ENCODE data around the gene LAMTOR1.
A peak's percentile ranks its signal among the peaks of the same experiment; 100 is the strongest.

The LAMTOR1 gene

DNA sequence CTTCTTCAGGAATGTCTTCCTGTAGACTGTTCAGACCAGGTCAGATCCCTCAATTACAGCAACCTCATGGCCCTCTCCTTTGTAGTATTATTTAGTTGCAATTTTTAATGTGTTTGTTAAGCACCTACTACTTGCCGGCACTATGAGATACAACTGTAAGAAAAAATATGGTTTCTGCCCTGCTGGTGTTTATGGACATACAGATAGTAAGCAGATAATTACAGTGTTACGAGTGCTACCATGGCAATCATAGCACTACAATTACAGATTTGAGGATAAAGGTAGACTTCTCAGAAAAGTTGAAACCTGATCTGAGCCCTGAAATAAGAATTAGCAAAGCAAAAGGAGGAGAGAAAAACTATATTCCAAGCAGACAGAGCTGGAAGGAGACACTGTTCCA is 19.7 kb downstream of the LAMTOR1 start:
- no peaks in the 10 kb centered on the region for H3K27me3 Mint-ChIP-seq (ENCODE audit: low read depth)
- peaks cover 9% of the 10 kb centered on the region for H3K36me3 Mint-ChIP-seq (ENCODE audit: low read depth)
- H3K27ac Mint-ChIP-seq = peak overlapping the region in 2 of 3 experiments; percentile 23 to 31
- TF ChIP-seq, protein P1, sequence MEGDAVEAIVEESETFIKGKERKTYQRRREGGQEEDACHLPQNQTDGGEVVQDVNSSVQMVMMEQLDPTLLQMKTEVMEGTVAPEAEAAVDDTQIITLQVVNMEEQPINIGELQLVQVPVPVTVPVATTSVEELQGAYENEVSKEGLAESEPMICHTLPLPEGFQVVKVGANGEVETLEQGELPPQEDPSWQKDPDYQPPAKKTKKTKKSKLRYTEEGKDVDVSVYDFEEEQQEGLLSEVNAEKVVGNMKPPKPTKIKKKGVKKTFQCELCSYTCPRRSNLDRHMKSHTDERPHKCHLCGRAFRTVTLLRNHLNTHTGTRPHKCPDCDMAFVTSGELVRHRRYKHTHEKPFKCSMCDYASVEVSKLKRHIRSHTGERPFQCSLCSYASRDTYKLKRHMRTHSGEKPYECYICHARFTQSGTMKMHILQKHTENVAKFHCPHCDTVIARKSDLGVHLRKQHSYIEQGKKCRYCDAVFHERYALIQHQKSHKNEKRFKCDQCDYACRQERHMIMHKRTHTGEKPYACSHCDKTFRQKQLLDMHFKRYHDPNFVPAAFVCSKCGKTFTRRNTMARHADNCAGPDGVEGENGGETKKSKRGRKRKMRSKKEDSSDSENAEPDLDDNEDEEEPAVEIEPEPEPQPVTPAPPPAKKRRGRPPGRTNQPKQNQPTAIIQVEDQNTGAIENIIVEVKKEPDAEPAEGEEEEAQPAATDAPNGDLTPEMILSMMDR (IDR thresholded peaks at IDR 0.05; ENCODE audit: unreplicated experiment in 3 of 3) = no peak
- H3K4me3 Mint-ChIP-seq = peak overlapping the region in 2 of 3 experiments; percentile 27 to 36
- H3K9me3 Mint-ChIP-seq = no peaks in the 10 kb centered on the region
- peaks cover 27% of the 10 kb centered on the region for H3K4me1 Mint-ChIP-seq

DNA sequence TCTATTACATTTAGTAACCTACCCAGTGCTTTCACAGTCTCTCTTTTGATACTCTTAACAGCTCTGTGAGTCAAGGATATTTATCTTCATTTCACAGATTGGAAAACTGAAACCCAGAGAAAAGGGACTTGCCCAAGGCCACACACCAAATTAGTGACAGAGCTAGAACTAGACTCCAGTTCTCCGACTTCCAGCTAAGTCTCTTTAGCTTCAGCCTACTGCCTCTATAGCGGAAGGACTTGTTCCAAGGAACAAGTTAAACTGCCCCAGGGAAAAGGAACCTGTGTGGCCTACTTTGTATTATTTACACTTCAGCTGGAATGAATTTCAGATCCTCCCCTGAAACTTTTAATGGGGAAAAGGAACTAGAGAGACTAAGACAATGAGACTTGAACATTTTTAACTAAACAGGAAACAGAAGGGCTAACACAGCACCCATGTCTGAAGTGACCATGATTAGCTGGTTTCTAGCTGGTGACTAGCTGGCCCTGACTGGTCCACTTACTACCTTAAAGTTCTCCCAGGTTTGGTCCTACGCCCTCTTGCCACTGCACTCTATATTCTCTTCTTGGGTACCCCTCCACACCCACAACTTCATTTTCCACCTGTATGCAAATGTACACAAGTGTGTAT is 21.2 kb downstream of the LAMTOR1 start:
- no peaks in the 10 kb centered on the region for H3K27me3 Mint-ChIP-seq (ENCODE audit: low read depth)
- TF ChIP-seq, protein P1 (IDR thresholded peaks at IDR 0.05; ENCODE audit: unreplicated experiment in 3 of 3) = no peak
- H3K4me3 Mint-ChIP-seq = peak overlapping the region; percentile 77 to 95 (median 77)
- H3K9me3 Mint-ChIP-seq = no peaks in the 10 kb centered on the region
- H3K4me1 Mint-ChIP-seq = peaks cover 33% of the 10 kb centered on the region
- peaks cover 4% of the 10 kb centered on the region for H3K36me3 Mint-ChIP-seq (ENCODE audit: low read depth)
- H3K27ac Mint-ChIP-seq = peak overlapping the region; percentile 88 to 95 (median 93)

DNA sequence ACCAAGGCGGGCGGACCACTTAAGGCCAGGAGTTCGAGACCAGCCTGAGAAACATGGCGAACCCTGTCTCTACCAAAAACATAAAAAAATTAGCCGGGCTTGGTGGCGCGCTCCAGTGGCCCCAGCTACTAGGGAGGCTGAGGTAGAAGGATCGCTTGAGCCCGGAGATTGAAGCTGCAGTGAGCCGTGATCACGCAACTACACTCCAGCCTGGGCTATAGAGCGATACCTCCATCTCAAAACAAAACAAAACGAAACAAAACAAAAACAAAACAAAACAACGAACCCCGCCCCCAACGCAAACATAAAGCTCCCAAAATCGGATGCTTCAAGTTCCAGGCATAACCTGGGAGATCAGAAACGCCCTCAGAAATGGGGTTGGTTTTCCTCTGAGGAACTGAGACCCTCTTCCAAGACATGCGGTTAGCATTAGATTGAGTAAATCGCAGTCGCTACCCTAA is 21.9 kb downstream of the LAMTOR1 start:
- H3K4me3 Mint-ChIP-seq = peak overlapping the region; percentile 87 to 95 (median 93)
- peak overlapping the region; percentile 93 to 98 (median 95) for H3K27ac Mint-ChIP-seq

DNA sequence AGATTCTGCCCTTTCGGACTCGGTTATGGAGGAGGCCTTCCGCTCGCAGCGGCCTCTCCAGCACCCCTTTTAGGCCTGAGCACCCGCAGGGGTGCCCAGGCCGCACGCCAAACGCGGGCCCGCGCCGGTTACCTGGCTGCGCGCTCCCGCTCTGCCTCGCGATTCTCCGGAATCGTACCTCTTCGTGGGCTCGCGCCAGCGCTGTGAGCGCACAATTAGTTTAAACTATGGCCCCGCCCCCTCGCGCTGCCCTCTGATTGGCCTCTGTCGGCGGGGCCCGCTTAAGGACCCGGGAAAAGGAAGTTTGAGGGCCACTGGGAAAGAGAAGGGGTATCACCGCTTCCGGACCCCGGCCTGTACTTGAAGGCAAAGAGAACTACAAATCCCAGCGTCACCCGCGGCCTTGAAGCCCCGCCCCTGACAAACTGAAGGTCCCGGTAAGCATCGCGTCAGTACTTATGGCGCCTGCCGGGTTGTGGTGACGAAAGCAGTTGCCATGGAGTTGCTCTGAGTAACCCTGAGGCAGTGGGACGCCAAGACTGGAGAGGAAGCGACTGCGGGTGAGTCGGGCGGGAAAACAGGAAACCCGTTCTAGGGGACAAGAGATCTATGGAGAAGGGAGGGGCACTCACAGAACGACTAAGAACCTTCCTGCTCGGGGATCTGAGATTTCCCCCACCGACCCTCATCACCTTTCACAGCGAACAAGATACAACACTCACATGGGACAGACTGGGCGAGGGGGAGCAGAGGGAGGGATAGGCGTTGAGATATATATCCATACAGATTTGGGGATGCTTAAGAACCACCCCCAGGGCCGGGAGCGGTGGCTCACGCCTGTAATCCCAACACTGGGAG is 22.5 kb downstream of the LAMTOR1 start, which contains the start of the genes LRRC51 and NUMA1:
TSS of gene LRRC51 (plus strand) at position 525 of the 858 bp plus-strand sequence. CDS start 8,234 bp downstream, outside the sequence.
TSS of gene NUMA1 (minus strand) at position 217 of the 858 bp plus-strand sequence. CDS start 44,599 bp downstream, outside the sequence.
- no peaks in the 10 kb centered on the region for H3K9me3 Mint-ChIP-seq
- H3K36me3 Mint-ChIP-seq (ENCODE audit: low read depth) = peaks cover 4% of the 10 kb centered on the region
- H3K27me3 Mint-ChIP-seq (ENCODE audit: low read depth) = no peaks in the 10 kb centered on the region
- TF ChIP-seq, protein P1 (IDR thresholded peaks at IDR 0.05; ENCODE audit: unreplicated experiment in 3 of 3) = no peak
- H3K4me1 Mint-ChIP-seq = peaks cover 27% of the 10 kb centered on the region
- H3K4me3 Mint-ChIP-seq = peak within 1 kb of the TSS; percentile 87 to 95 (median 93)
- peak within 1 kb of the TSS; percentile 93 to 98 (median 95) for H3K27ac Mint-ChIP-seq

More for the DNA sequence above, 21.9 kb downstream of the LAMTOR1 start:
- Mint-ChIP-seq H3K36me3 (ENCODE audit: low read depth) (peaks cover 4% of the 10 kb centered on the region), H3K27me3 (ENCODE audit: low read depth) (no peaks in the 10 kb centered on the region), H3K9me3 (no peaks in the 10 kb centered on the region), H3K4me1 (peaks cover 34% of the 10 kb centered on the region)
- TF ChIP-seq, protein P1 (IDR thresholded peaks at IDR 0.05; ENCODE audit: unreplicated experiment in 3 of 3) = no peak

DNA sequence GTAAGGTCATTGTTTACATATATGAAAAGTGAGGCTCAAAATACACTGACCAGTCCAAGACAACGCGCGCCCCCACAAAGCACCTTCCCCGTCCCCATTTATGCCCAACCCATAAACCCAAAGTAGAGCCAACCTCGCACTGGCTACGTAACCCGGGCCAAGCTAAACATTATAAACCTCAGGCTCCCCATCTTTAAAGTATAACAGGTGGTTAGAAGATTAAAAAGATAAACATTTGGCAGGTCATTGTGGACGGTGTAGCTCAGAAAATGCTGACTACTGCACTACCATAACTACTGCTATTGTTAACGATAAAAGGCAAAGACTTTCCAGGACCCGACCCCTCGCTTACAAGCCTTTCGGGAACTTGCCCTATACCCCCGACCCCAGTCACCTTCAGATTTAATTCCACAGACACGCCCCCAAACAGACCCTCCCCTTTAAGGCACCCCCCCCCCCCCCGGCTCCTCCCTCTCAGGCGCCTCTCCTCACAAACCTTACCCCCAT is 23.2 kb downstream of the LAMTOR1 start:
- H3K4me3 Mint-ChIP-seq = peak overlapping the region; percentile 87 to 95 (median 93)
- TF ChIP-seq, protein P1 (IDR thresholded peaks at IDR 0.05; ENCODE audit: unreplicated experiment in 3 of 3) = no peak
- H3K9me3 Mint-ChIP-seq = no peaks in the 10 kb centered on the region
- peak overlapping the region; percentile 93 to 98 (median 95) for H3K27ac Mint-ChIP-seq
- peaks cover 6% of the 10 kb centered on the region for H3K36me3 Mint-ChIP-seq (ENCODE audit: low read depth)
- H3K27me3 Mint-ChIP-seq (ENCODE audit: low read depth) = no peaks in the 10 kb centered on the region
- H3K4me1 Mint-ChIP-seq = peaks cover 27% of the 10 kb centered on the region

Measured in nephron (organoid).